ENCODE measurements around the gene OR56A5.

Gene OR56A5

GRCh38 chr11:5992150-5992549, 23.9 kb upstream of the OR56A5 start:
- ChIA-PET POLR2A (no interaction called here), CTCF (interaction anchor here (0.6 to 2.5 kb wide), 13 partner anchors 8 to 949 kb away, joined by 3 to 18 read pairs (median 3); no protein-coding TSS in a partner anchor)
- Histone ChIP-seq H3K27ac (ENCODE audit: extremely low read depth, low read depth, low read length) (no peak overlapping the region), H3K36me3 (ENCODE audit: control insufficient read depth in 2 of 2, insufficient read depth in 1 of 2, low read length in 2 of 2) (no peaks in the 10 kb centered on the region), H3K4me3 (ENCODE audit: low read depth, low read length) (no peak overlapping the region), H3K4me1 (ENCODE audit: control insufficient read depth, insufficient read depth, low read length) (no peaks in the 10 kb centered on the region), H3K9me3 (ENCODE audit: control insufficient read depth, insufficient read depth, low read depth, low read length) (no peaks in the 10 kb centered on the region)
- TF ChIP-seq ZNF280D (tag by site-specific recombination; IDR thresholded peaks at IDR 0.05) (no peak), ZNF76 (tag by site-specific recombination; IDR thresholded peaks at IDR 0.05; ENCODE audit: borderline replicate concordance, low read depth) (no peak), KLF1 (tag by site-specific recombination; IDR thresholded peaks at IDR 0.05) (no peak), ZNF416 (tag by site-specific recombination; IDR thresholded peaks at IDR 0.05) (no peak), ZNF24 (tag by site-specific recombination; IDR thresholded peaks at IDR 0.05) (no peak), ZNF266 (tag by site-specific recombination; IDR thresholded peaks at IDR 0.05; ENCODE audit: low read depth) (no peak), ZNF707 (tag by site-specific recombination; IDR thresholded peaks at IDR 0.05) (no peak), ZBTB48 (tag by site-specific recombination; IDR thresholded peaks at IDR 0.05) (no peak), ZNF292 (tag by site-specific recombination; IDR thresholded peaks at IDR 0.05; ENCODE audit: borderline replicate concordance, low read depth) (no peak), ZNF449 (tag by site-specific recombination; IDR thresholded peaks at IDR 0.05) (no peak)
- TF ChIP-seq, protein P1, sequence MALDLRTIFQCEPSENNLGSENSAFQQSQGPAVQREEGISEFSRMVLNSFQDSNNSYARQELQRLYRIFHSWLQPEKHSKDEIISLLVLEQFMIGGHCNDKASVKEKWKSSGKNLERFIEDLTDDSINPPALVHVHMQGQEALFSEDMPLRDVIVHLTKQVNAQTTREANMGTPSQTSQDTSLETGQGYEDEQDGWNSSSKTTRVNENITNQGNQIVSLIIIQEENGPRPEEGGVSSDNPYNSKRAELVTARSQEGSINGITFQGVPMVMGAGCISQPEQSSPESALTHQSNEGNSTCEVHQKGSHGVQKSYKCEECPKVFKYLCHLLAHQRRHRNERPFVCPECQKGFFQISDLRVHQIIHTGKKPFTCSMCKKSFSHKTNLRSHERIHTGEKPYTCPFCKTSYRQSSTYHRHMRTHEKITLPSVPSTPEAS (tag by site-specific recombination; IDR thresholded peaks at IDR 0.05): no peak

- H3K4me3 ChIP-seq (ENCODE audit: low read depth, low read length): no peak overlapping the region
- CTCF ChIA-PET: interaction anchor here (0.7 kb wide), 1 partner anchor 318 kb away, joined by 3 read pairs; no protein-coding TSS in a partner anchor
- no peak overlapping the region for H3K27ac ChIP-seq (ENCODE audit: extremely low read depth, low read depth, low read length)
- H3K9me3 ChIP-seq (ENCODE audit: control insufficient read depth, insufficient read depth, low read depth, low read length): no peaks in the 10 kb centered on the region
- H3K36me3 ChIP-seq (ENCODE audit: control insufficient read depth in 2 of 2, insufficient read depth in 1 of 2, low read length in 2 of 2): no peaks in the 10 kb centered on the region
- H3K4me1 ChIP-seq (ENCODE audit: control insufficient read depth, insufficient read depth, low read length): no peaks in the 10 kb centered on the region
- no peak for TF ChIP-seq FEZF1 (tag by site-specific recombination; IDR thresholded peaks at IDR 0.05)
- POLR2A ChIA-PET: no interaction called here
Measured at GRCh38 chr11:5989203-5989602, 20.9 kb upstream of the OR56A5 start.

GRCh38 chr11:5986885-5987284, 18.6 kb upstream of the OR56A5 start, which contains the start of gene OR52L1:
TSS of gene OR52L1 (minus strand) at chr11:5986985. CDS start at chr11:5986930, 55 bp downstream.
- no peak for TF ChIP-seq ZNF394 (tag by site-specific recombination; IDR thresholded peaks at IDR 0.05; ENCODE audit: borderline replicate concordance)
- TF ChIP-seq, protein P2, sequence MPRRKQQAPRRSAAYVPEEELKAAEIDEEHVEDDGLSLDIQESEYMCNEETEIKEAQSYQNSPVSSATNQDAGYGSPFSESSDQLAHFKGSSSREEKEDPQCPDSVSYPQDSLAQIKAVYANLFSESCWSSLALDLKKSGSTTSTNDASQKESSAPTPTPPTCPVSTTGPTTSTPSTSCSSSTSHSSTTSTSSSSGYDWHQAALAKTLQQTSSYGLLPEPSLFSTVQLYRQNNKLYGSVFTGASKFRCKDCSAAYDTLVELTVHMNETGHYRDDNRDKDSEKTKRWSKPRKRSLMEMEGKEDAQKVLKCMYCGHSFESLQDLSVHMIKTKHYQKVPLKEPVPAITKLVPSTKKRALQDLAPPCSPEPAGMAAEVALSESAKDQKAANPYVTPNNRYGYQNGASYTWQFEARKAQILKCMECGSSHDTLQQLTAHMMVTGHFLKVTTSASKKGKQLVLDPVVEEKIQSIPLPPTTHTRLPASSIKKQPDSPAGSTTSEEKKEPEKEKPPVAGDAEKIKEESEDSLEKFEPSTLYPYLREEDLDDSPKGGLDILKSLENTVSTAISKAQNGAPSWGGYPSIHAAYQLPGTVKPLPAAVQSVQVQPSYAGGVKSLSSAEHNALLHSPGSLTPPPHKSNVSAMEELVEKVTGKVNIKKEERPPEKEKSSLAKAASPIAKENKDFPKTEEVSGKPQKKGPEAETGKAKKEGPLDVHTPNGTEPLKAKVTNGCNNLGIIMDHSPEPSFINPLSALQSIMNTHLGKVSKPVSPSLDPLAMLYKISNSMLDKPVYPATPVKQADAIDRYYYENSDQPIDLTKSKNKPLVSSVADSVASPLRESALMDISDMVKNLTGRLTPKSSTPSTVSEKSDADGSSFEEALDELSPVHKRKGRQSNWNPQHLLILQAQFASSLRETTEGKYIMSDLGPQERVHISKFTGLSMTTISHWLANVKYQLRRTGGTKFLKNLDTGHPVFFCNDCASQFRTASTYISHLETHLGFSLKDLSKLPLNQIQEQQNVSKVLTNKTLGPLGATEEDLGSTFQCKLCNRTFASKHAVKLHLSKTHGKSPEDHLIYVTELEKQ (tag by site-specific recombination; IDR thresholded peaks at IDR 0.05; ENCODE audit: borderline replicate concordance): no peak
- TF ChIP-seq, protein P1 (tag by site-specific recombination; IDR thresholded peaks at IDR 0.05): no peak
- CTCF ChIA-PET: no interaction called here
- H3K36me3 ChIP-seq (ENCODE audit: control insufficient read depth in 2 of 2, insufficient read depth in 1 of 2, low read length in 2 of 2): no peaks in the 10 kb centered on the region
- no peak within 1 kb of the TSS for H3K27ac ChIP-seq (ENCODE audit: extremely low read depth, low read depth, low read length)
- no peak within 1 kb of the TSS for H3K4me3 ChIP-seq (ENCODE audit: low read depth, low read length)
- POLR2A ChIA-PET: no interaction called here
- no peaks in the 10 kb centered on the region for H3K4me1 ChIP-seq (ENCODE audit: control insufficient read depth, insufficient read depth, low read length)
- H3K9me3 ChIP-seq (ENCODE audit: control insufficient read depth, insufficient read depth, low read depth, low read length): no peaks in the 10 kb centered on the region

All from HEK293 (cell line).